HEK293T (cell line): ENCODE measurements around the gene CDH4.

ENCODE experiments used
- CTCF ChIA-PET: fragments of 350-600 bp; formaldehyde crosslinking; extraction: SDS; loops from one replicate; lab custom pipeline; 2021; ENCODE audit warnings: antibody characterized with exemption, inconsistent platforms; lab: Yijun Ruan, JAX
- POLR2A ChIA-PET: fragments of 350-600 bp; formaldehyde crosslinking; extraction: SDS; loops from one replicate; lab custom pipeline; 2020; ENCODE audit warnings: antibody characterized with exemption, inconsistent platforms; lab: Yijun Ruan, JAX
- DNase-seq: peaks from one replicate; pipeline ENCODE4 v3.0.0; 2012; ENCODE audit warnings: mixed read lengths; ENCODE audit errors: extremely low spot score
- ARNT ChIP-seq: fragments of 450-650 bp; IDR thresholded peaks from 2 replicates; pipeline ENCODE4 v1.6.1; 2017; ENCODE audit warnings: mild to moderate bottlenecking
- BHLHE40 ChIP-seq: fragments of 450-650 bp; IDR thresholded peaks from 2 replicates; pipeline ENCODE4 v1.6.1; 2016; ENCODE audit warnings: mild to moderate bottlenecking, moderate library complexity, borderline replicate concordance
- CTBP1 ChIP-seq: fragments of 450-650 bp; IDR thresholded peaks from 2 replicates; pipeline ENCODE4 v1.6.1; 2016; ENCODE audit warnings: borderline replicate concordance
- ELF4 ChIP-seq: fragments of 450-650 bp; IDR thresholded peaks from 2 replicates; pipeline ENCODE4 v1.6.1; 2017; ENCODE audit warnings: antibody characterized with exemption
- FOXA1 ChIP-seq: fragments of 450-650 bp; IDR thresholded peaks from 2 replicates; pipeline ENCODE4 v1.6.1; 2016; ENCODE audit warnings: mild to moderate bottlenecking
- FOXK2 ChIP-seq: fragments of 450-650 bp; IDR thresholded peaks from 2 replicates; pipeline ENCODE4 v1.6.1; 2016; ENCODE audit warnings: mild to moderate bottlenecking
- FOXM1 ChIP-seq: fragments of 450-650 bp; IDR thresholded peaks from 2 replicates; pipeline ENCODE4 v1.6.1; 2017; ENCODE audit warnings: mild to moderate bottlenecking, borderline replicate concordance
- HDGF ChIP-seq: fragments of 450-650 bp; IDR thresholded peaks from 2 replicates; pipeline ENCODE4 v1.6.1; 2017; ENCODE audit warnings: antibody characterized with exemption, borderline replicate concordance
- L3MBTL2 ChIP-seq: fragments of 450-650 bp; conservative IDR thresholded peaks from 2 replicates; pipeline ENCODE4 v1.6.1; 2016; ENCODE audit warnings: mild to moderate bottlenecking
- LEF1 ChIP-seq: fragments of 450-650 bp; IDR thresholded peaks from 2 replicates; pipeline ENCODE4 v1.6.1; 2017; ENCODE audit warnings: mild to moderate bottlenecking, borderline replicate concordance
- NFRKB ChIP-seq: fragments of 450-650 bp; IDR thresholded peaks from 2 replicates; pipeline ENCODE4 v1.6.1; 2016; ENCODE audit warnings: mild to moderate bottlenecking, moderate library complexity
- SP1 ChIP-seq: fragments of 450-650 bp; IDR thresholded peaks from 2 replicates; pipeline ENCODE4 v1.6.1; 2017
- SUZ12 ChIP-seq: fragments of 450-650 bp; IDR thresholded peaks from 2 replicates; pipeline ENCODE4 v1.6.1; 2016; ENCODE audit warnings: mild to moderate bottlenecking
- TARDBP ChIP-seq: fragments of 450-650 bp; IDR thresholded peaks from 2 replicates; pipeline ENCODE4 v1.6.1; 2016
- ZNF384 ChIP-seq: fragments of 450-650 bp; IDR thresholded peaks from 2 replicates; pipeline ENCODE4 v1.6.1; 2016
- TF ChIP-seq, protein P1 (sequence below): fragments of 450-650 bp; IDR thresholded peaks from 2 replicates; pipeline ENCODE4 v1.6.1; 2016

The CDH4 gene

GRCh38 chr20:61630391-61630650, 378.3 kb downstream of the CDH4 start:
- TF ChIP-seq BHLHE40: no peak
- no peak for TF ChIP-seq TARDBP
- TF ChIP-seq, protein P1, sequence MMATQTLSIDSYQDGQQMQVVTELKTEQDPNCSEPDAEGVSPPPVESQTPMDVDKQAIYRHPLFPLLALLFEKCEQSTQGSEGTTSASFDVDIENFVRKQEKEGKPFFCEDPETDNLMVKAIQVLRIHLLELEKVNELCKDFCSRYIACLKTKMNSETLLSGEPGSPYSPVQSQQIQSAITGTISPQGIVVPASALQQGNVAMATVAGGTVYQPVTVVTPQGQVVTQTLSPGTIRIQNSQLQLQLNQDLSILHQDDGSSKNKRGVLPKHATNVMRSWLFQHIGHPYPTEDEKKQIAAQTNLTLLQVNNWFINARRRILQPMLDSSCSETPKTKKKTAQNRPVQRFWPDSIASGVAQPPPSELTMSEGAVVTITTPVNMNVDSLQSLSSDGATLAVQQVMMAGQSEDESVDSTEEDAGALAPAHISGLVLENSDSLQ: no peak
- TF ChIP-seq LEF1: no peak
- no peak for TF ChIP-seq ARNT
- TF ChIP-seq ELF4: no peak
- no peak for TF ChIP-seq CTBP1
- no peak for TF ChIP-seq L3MBTL2
- no peak for TF ChIP-seq FOXK2
- no peak for TF ChIP-seq NFRKB
- TF ChIP-seq FOXA1: no peak
- ChIA-PET CTCF (no interaction called here), POLR2A (no interaction called here)
- DNase-seq: no peak

- CTCF ChIA-PET: no interaction called here
- TF ChIP-seq FOXA1: no peak
- TF ChIP-seq SUZ12: no peak
- no peak for TF ChIP-seq ELF4
- no peak for TF ChIP-seq ZNF384
- no peak for TF ChIP-seq TARDBP
- TF ChIP-seq SP1: no peak
- no peak for TF ChIP-seq ARNT
- no peak for TF ChIP-seq LEF1
- no peak for TF ChIP-seq FOXM1
- no peak for DNase-seq
- POLR2A ChIA-PET: no interaction called here
Observed at GRCh38 chr20:61630816-61631215, 378.8 kb downstream of the CDH4 start.

GRCh38 chr20:61631751-61632150, 379.7 kb downstream of the CDH4 start:
- ChIA-PET CTCF (no interaction called here), POLR2A (no interaction called here)
- TF ChIP-seq HDGF: no peak
- TF ChIP-seq L3MBTL2: no peak
- no peak for TF ChIP-seq BHLHE40
- no peak for TF ChIP-seq FOXK2
- no peak for TF ChIP-seq ZNF384
- TF ChIP-seq, protein P1: no peak
- no peak for TF ChIP-seq ARNT
- TF ChIP-seq CTBP1: no peak
- no peak for TF ChIP-seq LEF1
- TF ChIP-seq FOXA1: no peak
- no peak for TF ChIP-seq SP1
- no peak for DNase-seq

- no peak for DNase-seq
- ChIA-PET CTCF (no interaction called here), POLR2A (no interaction called here)
- no peak for TF ChIP-seq SP1
- TF ChIP-seq CTBP1: no peak
- no peak for TF ChIP-seq ZNF384
- no peak for TF ChIP-seq BHLHE40
- TF ChIP-seq ARNT: no peak
- TF ChIP-seq, protein P1: no peak
- no peak for TF ChIP-seq SUZ12
- no peak for TF ChIP-seq TARDBP
Observed at GRCh38 chr20:61633004-61633403, 380.9 kb downstream of the CDH4 start.

- CTCF ChIA-PET: no interaction called here
- POLR2A ChIA-PET: no interaction called here
- no peak for DNase-seq
- no peak for TF ChIP-seq L3MBTL2
- TF ChIP-seq ARNT: no peak
- TF ChIP-seq FOXK2: no peak
- no peak for TF ChIP-seq NFRKB
- TF ChIP-seq CTBP1: no peak
- no peak for TF ChIP-seq HDGF
- no peak for TF ChIP-seq FOXA1
Observed at GRCh38 chr20:61634376-61635145, 382.5 kb downstream of the CDH4 start.

DNA sequence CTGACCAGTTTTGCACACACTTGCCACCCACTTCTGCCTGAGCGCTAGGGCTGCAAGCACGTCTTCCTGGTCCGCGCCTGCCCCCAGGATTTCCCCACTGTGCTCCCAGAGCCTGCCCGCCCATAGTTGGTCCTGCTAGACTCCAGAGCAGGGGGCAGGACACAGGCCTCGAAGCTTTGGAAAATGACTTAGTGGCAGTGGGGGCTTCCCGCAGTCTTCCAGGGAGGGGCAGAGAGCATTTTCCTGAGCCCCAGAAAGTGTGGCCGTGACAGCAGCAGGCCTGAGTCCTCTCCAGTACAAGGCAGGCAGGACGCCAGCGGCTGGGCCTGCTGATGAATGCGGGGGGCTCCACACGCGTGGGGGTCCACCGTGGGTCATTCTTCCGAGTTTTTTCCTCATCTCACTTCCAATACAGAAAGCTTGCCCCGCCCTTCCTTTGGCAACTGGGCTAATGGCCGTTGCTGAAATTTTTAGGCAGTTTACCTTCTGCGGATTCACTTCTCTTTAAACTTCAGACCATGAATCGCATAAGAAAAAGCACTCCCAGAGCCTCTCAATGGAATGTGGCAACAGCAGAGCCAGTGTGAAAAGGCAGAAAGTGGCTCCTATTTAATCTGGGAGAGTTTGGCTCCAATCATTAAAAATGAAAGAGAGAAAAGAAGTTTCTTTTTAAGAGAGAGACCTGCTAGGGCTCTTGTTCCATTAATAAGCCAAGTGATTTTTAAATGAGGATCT, 383.8 kb downstream of the CDH4 start:
- CTCF ChIA-PET: no interaction called here
- no peak for TF ChIP-seq SP1
- TF ChIP-seq TARDBP: no peak
- no peak for TF ChIP-seq LEF1
- no peak for DNase-seq
- POLR2A ChIA-PET: no interaction called here

DNA sequence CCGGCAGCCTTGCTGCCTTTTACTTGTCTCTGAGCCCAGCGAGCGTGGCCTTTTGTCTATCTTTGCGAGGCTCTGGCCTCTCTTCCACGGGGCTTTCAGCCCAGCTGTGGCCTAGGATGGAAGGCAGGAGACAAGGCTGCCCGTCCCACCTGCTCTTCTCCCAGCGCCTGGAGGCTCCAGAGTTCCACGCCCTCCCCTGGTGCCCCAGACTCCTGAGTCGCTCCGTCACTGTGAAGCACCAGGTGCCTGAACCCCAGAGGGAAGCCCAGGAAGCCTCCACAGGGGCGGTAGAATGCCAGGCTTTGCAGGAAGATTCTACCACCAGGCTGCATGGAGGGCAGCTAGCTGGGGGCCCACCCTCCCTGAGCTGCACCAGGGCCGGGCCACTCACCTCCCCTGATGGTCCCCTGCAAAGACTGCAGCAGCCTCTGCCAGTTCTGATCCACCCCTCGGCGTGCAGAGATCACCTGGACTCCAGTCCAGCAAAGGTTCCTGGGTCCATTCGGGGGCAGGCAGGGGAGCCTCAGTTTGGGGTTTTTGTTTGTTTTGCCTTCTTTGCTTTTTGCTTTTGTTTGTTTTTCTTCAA, 384.6 kb downstream of the CDH4 start:
- TF ChIP-seq L3MBTL2: no peak
- no peak for TF ChIP-seq CTBP1
- no peak for TF ChIP-seq NFRKB
- TF ChIP-seq FOXK2: no peak
- TF ChIP-seq FOXA1: no peak
- TF ChIP-seq ZNF384: no peak
- no peak for TF ChIP-seq BHLHE40
- TF ChIP-seq LEF1: no peak
- TF ChIP-seq, protein P1: no peak
- no peak for TF ChIP-seq ARNT
- no peak for TF ChIP-seq FOXM1
- no peak for TF ChIP-seq SP1
- TF ChIP-seq SUZ12: no peak
- no peak for TF ChIP-seq HDGF
- CTCF ChIA-PET: no interaction called here
- POLR2A ChIA-PET: no interaction called here
- DNase-seq: no peak
